SW 1271 (cell line): Measurements from ENCODE around the gene MTR.

Source experiments
- DNase-seq, 2 experiments: peaks; one replicate each; lab custom pipeline; 2025; lab: John Stamatoyannopoulos, UW

MTR gene

GRCh38 chr1:236952246-236953003, 157.3 kb downstream of the MTR start:
- DNase-seq, result no peak

DNA sequence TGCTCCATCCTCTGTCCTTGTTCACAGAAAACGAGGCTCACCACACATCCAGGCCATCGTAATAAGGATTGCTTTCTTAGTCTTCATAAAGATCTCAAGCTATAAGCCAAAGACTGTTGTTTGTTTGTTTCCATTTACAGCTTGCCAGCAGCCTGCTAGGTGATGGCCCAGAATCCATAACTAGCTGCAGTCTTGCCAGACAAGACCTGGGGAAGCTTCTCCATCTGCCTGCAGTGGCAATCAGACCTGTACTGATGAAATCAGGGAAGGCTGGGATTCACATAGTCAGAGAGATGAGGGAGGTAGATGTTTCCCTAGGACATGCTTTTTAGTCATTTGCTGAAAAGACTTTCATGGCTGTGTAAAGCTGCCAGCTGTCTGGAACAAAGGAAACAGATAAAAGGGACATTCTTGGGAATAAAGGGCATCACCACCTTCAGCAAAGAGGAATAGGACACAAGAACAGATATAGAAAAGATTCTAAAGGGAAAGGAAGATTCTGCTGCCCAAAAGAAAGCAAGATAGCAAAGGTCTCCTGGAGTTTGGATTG, 158.1 kb downstream of the MTR start:
- no peak for DNase-seq
